ENCODE measurements around the gene CD68.

DNA sequence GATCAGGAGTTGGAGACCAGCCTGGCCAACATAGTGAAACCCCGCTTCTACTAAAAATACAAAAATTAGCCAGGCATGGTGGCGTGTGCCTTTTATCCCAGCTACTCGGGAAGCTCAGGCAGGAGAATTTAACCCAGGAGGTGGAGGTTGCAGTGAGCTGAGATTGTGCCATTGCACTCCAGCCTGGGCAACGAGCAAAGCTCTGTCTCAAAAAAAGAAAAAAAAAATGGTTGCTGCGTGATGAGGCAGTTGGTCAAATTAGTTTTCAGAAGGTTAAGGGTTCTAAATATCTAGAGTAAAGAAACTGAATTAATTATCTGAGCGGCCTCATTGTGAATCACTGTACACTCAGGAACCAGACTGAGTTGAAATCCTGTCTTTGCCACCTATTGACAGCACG is 3.5 kb upstream of the CD68 start:
- TF ChIP-seq, protein P1, sequence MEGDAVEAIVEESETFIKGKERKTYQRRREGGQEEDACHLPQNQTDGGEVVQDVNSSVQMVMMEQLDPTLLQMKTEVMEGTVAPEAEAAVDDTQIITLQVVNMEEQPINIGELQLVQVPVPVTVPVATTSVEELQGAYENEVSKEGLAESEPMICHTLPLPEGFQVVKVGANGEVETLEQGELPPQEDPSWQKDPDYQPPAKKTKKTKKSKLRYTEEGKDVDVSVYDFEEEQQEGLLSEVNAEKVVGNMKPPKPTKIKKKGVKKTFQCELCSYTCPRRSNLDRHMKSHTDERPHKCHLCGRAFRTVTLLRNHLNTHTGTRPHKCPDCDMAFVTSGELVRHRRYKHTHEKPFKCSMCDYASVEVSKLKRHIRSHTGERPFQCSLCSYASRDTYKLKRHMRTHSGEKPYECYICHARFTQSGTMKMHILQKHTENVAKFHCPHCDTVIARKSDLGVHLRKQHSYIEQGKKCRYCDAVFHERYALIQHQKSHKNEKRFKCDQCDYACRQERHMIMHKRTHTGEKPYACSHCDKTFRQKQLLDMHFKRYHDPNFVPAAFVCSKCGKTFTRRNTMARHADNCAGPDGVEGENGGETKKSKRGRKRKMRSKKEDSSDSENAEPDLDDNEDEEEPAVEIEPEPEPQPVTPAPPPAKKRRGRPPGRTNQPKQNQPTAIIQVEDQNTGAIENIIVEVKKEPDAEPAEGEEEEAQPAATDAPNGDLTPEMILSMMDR (IDR thresholded peaks at IDR 0.05): no peak
- no peak for TF ChIP-seq EZH2 (IDR thresholded peaks at IDR 0.05)
- no peak for TF ChIP-seq EZH2phosphoT487 (IDR thresholded peaks at IDR 0.05)
